HepG2 (cell line): ENCODE measurements around the gene RNF14. TPM values are rescaled to one million over a fixed set of nuclear protein-coding genes. Genes with fewer than 3 reads are reported as not detected.

ENCODE experiments used
- ARNT ChIP-seq: fragments of 450-650 bp; IDR thresholded peaks from 2 replicates; pipeline ENCODE4 v1.6.1; 2017
- ATM ChIP-seq: fragments of 450-650 bp; IDR thresholded peaks from 2 replicates; pipeline ENCODE4 v1.7.1; 2017; ENCODE audit warnings: mild to moderate bottlenecking, borderline replicate concordance
- CHCHD3 ChIP-seq: sonication (generic); formaldehyde crosslinking; IDR thresholded peaks from 2 replicates; pipeline ENCODE4 v1.8.0; 2022; ENCODE audit warnings: mild to moderate bottlenecking, missing genetic modification reagents, moderate library complexity
- CREBL2 ChIP-seq: sonication (generic); formaldehyde crosslinking; IDR thresholded peaks from 2 replicates; pipeline ENCODE4 v1.8.1; 2023; ENCODE audit warnings: missing genetic modification reagents, mild to moderate bottlenecking, borderline replicate concordance
- ETV5 ChIP-seq: IDR thresholded peaks from 2 replicates; pipeline ENCODE4 v1.6.1; 2018; ENCODE audit warnings: missing biosample characterization, missing genetic modification reagents, inconsistent platforms, borderline replicate concordance
- FOXO1 ChIP-seq: sonication (generic); formaldehyde crosslinking; IDR thresholded peaks from 2 replicates; pipeline ENCODE4 v1.4.0; 2020; ENCODE audit warnings: missing genetic modification reagents
- GABPB1 ChIP-seq: IDR thresholded peaks from 2 replicates; pipeline ENCODE4 v1.6.1; 2016; ENCODE audit warnings: mild to moderate bottlenecking, missing genetic modification reagents, moderate library complexity, missing compliant biosample characterization
- GFI1 ChIP-seq: sonication (generic); formaldehyde crosslinking; IDR thresholded peaks from 2 replicates; pipeline ENCODE4 v1.5.0; 2020; ENCODE audit warnings: missing genetic modification reagents, mild to moderate bottlenecking, borderline replicate concordance
- GLMP ChIP-seq: sonication (generic); formaldehyde crosslinking; IDR thresholded peaks from 2 replicates; pipeline ENCODE4 v1.9.0; 2021; ENCODE audit warnings: missing genetic modification reagents, mild to moderate bottlenecking, borderline replicate concordance
- HOXD1 ChIP-seq: sonication (generic); formaldehyde crosslinking; IDR thresholded peaks from 2 replicates; pipeline ENCODE4 v1.5.0; 2020; ENCODE audit warnings: missing genetic modification reagents
- KDM4B ChIP-seq: sonication (generic); formaldehyde crosslinking; IDR thresholded peaks from 2 replicates; pipeline ENCODE4 v1.4.0; 2020; ENCODE audit warnings: missing genetic modification reagents
- RNF2 ChIP-seq: fragments of 450-650 bp; conservative IDR thresholded peaks from 2 replicates; pipeline ENCODE4 v1.6.1; 2016; ENCODE audit warnings: low read depth
- RNF219 ChIP-seq: sonication (generic); formaldehyde crosslinking; IDR thresholded peaks from 2 replicates; pipeline ENCODE4 v1.5.0; 2020; ENCODE audit warnings: mild to moderate bottlenecking, missing genetic modification reagents
- SATB2 ChIP-seq: sonication (generic); formaldehyde crosslinking; IDR thresholded peaks from 2 replicates; pipeline ENCODE4 v1.5.0; 2020; ENCODE audit warnings: missing genetic modification reagents
- TCF12 ChIP-seq, 2 experiments: fragments of 450-650 bp in 1 of 2; sonication (generic) in 1 of 2; formaldehyde crosslinking in 1 of 2; IDR thresholded peaks; 2 replicates each; pipeline versions ENCODE4 v1.6.1 to v1.8.0; 2017 to 2022; ENCODE audit warnings: antibody characterized with exemption in 1 of 2, mild to moderate bottlenecking in 1 of 2, missing genetic modification reagents in 1 of 2, moderate library complexity in 1 of 2
- ZC3H4 ChIP-seq: sonication (generic); formaldehyde crosslinking; IDR thresholded peaks from 2 replicates; pipeline ENCODE4 v1.4.0; 2020; ENCODE audit warnings: missing genetic modification reagents, borderline replicate concordance
- ZFP91 ChIP-seq: sonication (generic); formaldehyde crosslinking; IDR thresholded peaks from 2 replicates; pipeline ENCODE4 v1.9.0; 2022; ENCODE audit warnings: missing genetic modification reagents, mild to moderate bottlenecking, borderline replicate concordance
- ZNF326 ChIP-seq: sonication (generic); formaldehyde crosslinking; IDR thresholded peaks from 2 replicates; pipeline ENCODE4 v1.4.0; 2020; ENCODE audit warnings: missing genetic modification reagents, borderline replicate concordance
- ZNF546 ChIP-seq: sonication (generic); formaldehyde crosslinking; conservative IDR thresholded peaks from 2 replicates; pipeline ENCODE4 v1.8.1; 2023; ENCODE audit warnings: mild to moderate bottlenecking, missing genetic modification reagents
- ZNF557 ChIP-seq: sonication (generic); formaldehyde crosslinking; IDR thresholded peaks from 2 replicates; pipeline ENCODE4 v1.4.0; 2020; ENCODE audit warnings: missing genetic modification reagents
- ZNF567 ChIP-seq: sonication (generic); formaldehyde crosslinking; IDR thresholded peaks from 2 replicates; pipeline ENCODE4 v1.8.1; 2023; ENCODE audit warnings: mild to moderate bottlenecking, missing genetic modification reagents, borderline replicate concordance
- ZNF572 ChIP-seq: sonication (generic); formaldehyde crosslinking; IDR thresholded peaks from 2 replicates; pipeline ENCODE4 v1.5.1; 2020; ENCODE audit warnings: mild to moderate bottlenecking, missing genetic modification reagents
- ZSCAN5A ChIP-seq: sonication (generic); formaldehyde crosslinking; IDR thresholded peaks from 2 replicates; pipeline ENCODE4 v1.8.0; 2022; ENCODE audit warnings: mild to moderate bottlenecking, missing genetic modification reagents, borderline replicate concordance
- polyA plus RNA-seq, 8 experiments: library from polyadenylated mRNA; depleted of rRNA in 3 of 8; stranded (reverse) in 7 of 8; unstranded in 1 of 8; fragments of >200 nt; fragmentation: Illumina TruSeq in 4 of 8; extraction: Trizol in 4 of 8; gene quantifications; 2 replicates each; pipeline versions ENCODE4 v1.2.1 to v1.2.3, GENCODE V29; 2011 to 2016; ENCODE audit warnings: low read depth in 4 of 8, missing spikeins in 1 of 8, mixed read lengths in 1 of 8; ENCODE audit not compliant: insufficient read depth in 1 of 8
- total RNA-seq, 5 experiments: library from RNA; depleted of rRNA; stranded (reverse); fragments of >200 nt; fragmentation: Illumina TruSeq; extraction: Trizol; gene quantifications; 2 replicates each; pipeline ENCODE4 v1.2.3, GENCODE V29; 2016; ENCODE audit warnings: low read depth in 1 of 5

Gene RNF14
- total and polyA plus RNA-seq, 2 of the 13 experiments (the other 11 are each of a cell fraction or from before 2014, with no cell fraction given): 11.3 to 28.1 TPM

- TF ChIP-seq ZNF326 (CRISPR knock-in tag): no peak
- TF ChIP-seq ZNF546 (CRISPR knock-in tag): no peak
- no peak for TF ChIP-seq ZNF567 (CRISPR knock-in tag)
- TF ChIP-seq CREBL2: no peak
- no peak for TF ChIP-seq CHCHD3 (CRISPR knock-in tag)
- TF ChIP-seq ZNF557 (CRISPR knock-in tag): no peak
- TF ChIP-seq HOXD1 (CRISPR knock-in tag): no peak
- TF ChIP-seq ETV5: peak; percentile 60; the same call in 1 of the 2 replicates
- TF ChIP-seq ZC3H4 (CRISPR knock-in tag): no peak
- no peak for TF ChIP-seq ARNT
- TF ChIP-seq GABPB1 (CRISPR knock-in tag): peak; percentile 50; the same call in 1 of the 2 replicates
- TF ChIP-seq ZFP91 (CRISPR knock-in tag): peak; percentile 43; the same call in 1 of the 2 replicates
- TF ChIP-seq KDM4B (CRISPR knock-in tag): no peak
- TF ChIP-seq ZSCAN5A (CRISPR knock-in tag): no peak
- TF ChIP-seq GFI1 (CRISPR knock-in tag): no peak
- TF ChIP-seq GLMP (CRISPR knock-in tag): no peak
- no peak for TF ChIP-seq ZNF572
- TF ChIP-seq RNF2: no peak
- TF ChIP-seq FOXO1 (CRISPR knock-in tag): peak; percentile 56; the same call in 1 of the 2 replicates
- TF ChIP-seq RNF219 (CRISPR knock-in tag): no peak
- TF ChIP-seq SATB2: no peak
- no peak for TF ChIP-seq TCF12 (IDR thresholded peaks at IDR 0.05)
- TF ChIP-seq TCF12 (CRISPR knock-in tag; IDR thresholded peaks at IDR 0.05): no peak
- TF ChIP-seq ATM: no peak
Measured at GRCh38 chr5:141960449-141961323, 8.2 kb upstream of the RNF14 start (continued).
